Measurements from ENCODE around the gene SETDB2. TPM values are rescaled to one million over a fixed set of nuclear protein-coding genes. Genes with fewer than 3 reads are reported as not detected.

SETDB2 gene
- total and polyA plus RNA-seq, 10 of the 15 experiments (the other 5 are each of a cell fraction or from before 2014, with no cell fraction given) = 1.2 to 10.0 (median 7.4) TPM

DNA sequence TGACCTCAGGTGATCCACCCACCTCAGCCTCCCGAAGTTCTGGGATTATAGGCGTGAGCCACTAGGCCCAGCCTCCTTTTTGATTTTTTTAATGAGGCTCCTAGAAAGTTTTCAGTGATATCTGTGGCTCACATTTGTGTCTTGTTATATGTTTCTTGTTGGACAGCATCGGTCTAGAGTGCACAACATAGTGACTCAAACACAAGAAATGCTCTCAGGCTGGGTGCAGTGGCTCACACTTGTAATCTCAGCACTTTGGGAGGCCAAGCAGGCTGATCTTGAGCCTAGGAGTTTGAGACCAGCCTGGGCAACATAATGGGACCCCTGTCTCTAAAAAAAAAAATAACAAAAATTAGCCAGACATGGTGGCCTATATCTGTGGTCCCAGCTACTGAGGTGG, 59.9 kb downstream of the SETDB2 start:
- ATAC-seq (no peak), FAIRE-seq (no peak), DNase-seq (ENCODE audit: low read depth, low spot score) (no peak)
- ChIA-PET RAD21 (ENCODE audit: unreplicated experiment) (no interaction called here), CTCF (no interaction called here), SMC1A (ENCODE audit: uncharacterized antibody, unreplicated experiment) (no interaction called here), POLR2A (no interaction called here)
- TF ChIP-seq EGR1 (IDR thresholded peaks at IDR 0.05; ENCODE audit: borderline replicate concordance in 1 of 2, low read depth in 2 of 2, low read length in 2 of 2) = no peak
- no peak for TF ChIP-seq RAD21 (IDR thresholded peaks at IDR 0.05; ENCODE audit: insufficient read depth, low read depth, low read length)
- TF ChIP-seq FOXM1 (IDR thresholded peaks at IDR 0.05; ENCODE audit: low read depth, low read length) = no peak
- TF ChIP-seq HDAC2 (IDR thresholded peaks at IDR 0.05) = no peak
- TF ChIP-seq, protein P1, sequence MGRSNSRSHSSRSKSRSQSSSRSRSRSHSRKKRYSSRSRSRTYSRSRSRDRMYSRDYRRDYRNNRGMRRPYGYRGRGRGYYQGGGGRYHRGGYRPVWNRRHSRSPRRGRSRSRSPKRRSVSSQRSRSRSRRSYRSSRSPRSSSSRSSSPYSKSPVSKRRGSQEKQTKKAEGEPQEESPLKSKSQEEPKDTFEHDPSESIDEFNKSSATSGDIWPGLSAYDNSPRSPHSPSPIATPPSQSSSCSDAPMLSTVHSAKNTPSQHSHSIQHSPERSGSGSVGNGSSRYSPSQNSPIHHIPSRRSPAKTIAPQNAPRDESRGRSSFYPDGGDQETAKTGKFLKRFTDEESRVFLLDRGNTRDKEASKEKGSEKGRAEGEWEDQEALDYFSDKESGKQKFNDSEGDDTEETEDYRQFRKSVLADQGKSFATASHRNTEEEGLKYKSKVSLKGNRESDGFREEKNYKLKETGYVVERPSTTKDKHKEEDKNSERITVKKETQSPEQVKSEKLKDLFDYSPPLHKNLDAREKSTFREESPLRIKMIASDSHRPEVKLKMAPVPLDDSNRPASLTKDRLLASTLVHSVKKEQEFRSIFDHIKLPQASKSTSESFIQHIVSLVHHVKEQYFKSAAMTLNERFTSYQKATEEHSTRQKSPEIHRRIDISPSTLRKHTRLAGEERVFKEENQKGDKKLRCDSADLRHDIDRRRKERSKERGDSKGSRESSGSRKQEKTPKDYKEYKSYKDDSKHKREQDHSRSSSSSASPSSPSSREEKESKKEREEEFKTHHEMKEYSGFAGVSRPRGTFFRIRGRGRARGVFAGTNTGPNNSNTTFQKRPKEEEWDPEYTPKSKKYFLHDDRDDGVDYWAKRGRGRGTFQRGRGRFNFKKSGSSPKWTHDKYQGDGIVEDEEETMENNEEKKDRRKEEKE (IDR thresholded peaks at IDR 0.05) = no peak
- no peak for TF ChIP-seq CEBPB (IDR thresholded peaks at IDR 0.05; ENCODE audit: borderline replicate concordance in 1 of 2, low read depth in 2 of 2, low read length in 2 of 2)
- no peak for TF ChIP-seq NR2F1 (conservative IDR thresholded peaks at IDR 0.05)
- TF ChIP-seq EP300 (IDR thresholded peaks at IDR 0.05; ENCODE audit: borderline replicate concordance in 1 of 2, control insufficient read depth in 1 of 2, low read depth in 2 of 2, low read length in 2 of 2) = no peak
- TF ChIP-seq TCF7 (IDR thresholded peaks at IDR 0.05; ENCODE audit: borderline replicate concordance) = no peak
- TF ChIP-seq ZNF24 (IDR thresholded peaks at IDR 0.05) = no peak
- Histone ChIP-seq H3K9me3 (replicated peaks; ENCODE audit: control insufficient read depth, insufficient read depth, low read length) (no peaks in the 10 kb centered on the region; the same call in 2 of the 3 replicates), H3K9ac (ENCODE audit: control insufficient read depth, insufficient read depth, low read length) (no peak overlapping the region), H3K36me3 (ENCODE audit: control insufficient read depth in 2 of 2, insufficient read depth in 2 of 2, low read length in 1 of 2) (peaks cover 0 to 4% of the 10 kb centered on the region in 2 experiments; a peak in 1 of 4 replicates), H4K20me1 (ENCODE audit: control insufficient read depth, insufficient read depth) (no peaks in the 10 kb centered on the region), H3K4me3 (no peak overlapping the region), H3K4me2 (ENCODE audit: control insufficient read depth, insufficient read depth) (no peak overlapping the region), H3K27me3 (replicated peaks in 1 of 2; ENCODE audit: control insufficient read depth in 2 of 2, insufficient read depth in 2 of 2, low read length in 1 of 2) (no peaks in the 10 kb centered on the region), H3K4me1 (ENCODE audit: control insufficient read depth, insufficient read depth, low read length) (no peaks in the 10 kb centered on the region), H3K79me2 (ENCODE audit: control insufficient read depth, insufficient read depth, low read length) (no peaks in the 10 kb centered on the region; the same call in 1 of the 2 replicates), H3K27ac (ENCODE audit: control insufficient read depth, insufficient read depth) (no peak overlapping the region), H2AFZ (ENCODE audit: control insufficient read depth, low read depth, low read length) (no peak overlapping the region)
- intact Hi-C loops (cut with micrococcal nuclease; ENCODE audit: unreplicated experiment) (no loop called here), in situ Hi-C loops (cut with MboI) (no loop called here)
- no TSS peak for BruUV-seq (replicated peaks)
- WGBS (ENCODE audit: insufficient coverage, insufficient replicate concordance, low lambda C conversion rate, missing lambda C conversion rate) = 100% methylated on average over 3 of the region's 3 CpGs

All from GM12878 (cell line).